HEK293 (cell line): ENCODE results near the gene PARS2.

Experiments used
- CTCF ChIA-PET: fragments of 350-600 bp; formaldehyde crosslinking; extraction: SDS; loops from one replicate; lab custom pipeline; 2021; ENCODE audit warnings: antibody characterized with exemption; lab: Yijun Ruan, JAX
- POLR2A ChIA-PET: fragments of 300-600 bp; formaldehyde crosslinking; extraction: SDS; loops from one replicate; lab custom pipeline; 2020; ENCODE audit warnings: antibody characterized with exemption, inconsistent platforms; lab: Yijun Ruan, JAX
- H3K27ac ChIP-seq: fragments of 200-500 bp; sonication (Bioruptor generic); 2 replicates; pipeline ENCODE4 v1.5.1; 2014; ENCODE audit warnings: low read depth, low read length, control low read depth, inconsistent platforms; ENCODE audit errors: extremely low read depth
- H3K36me3 ChIP-seq, 2 experiments: fragments of 200-500 bp in 1 of 2; sonication (Bioruptor generic) in 1 of 2; 1 replicate in 1 of 2; 2 replicates in 1 of 2; pipeline ENCODE4 v1.5.1; 2014 to 2017; ENCODE audit warnings: inconsistent platforms in 2 of 2, low read length in 2 of 2; ENCODE audit not compliant: control insufficient read depth in 2 of 2, insufficient read depth in 1 of 2
- H3K4me1 ChIP-seq: fragments of 200-500 bp; sonication (Bioruptor generic); 2 replicates; pipeline ENCODE4 v1.5.1; 2014; ENCODE audit warnings: mild to moderate bottlenecking, low read length, inconsistent platforms; ENCODE audit not compliant: control insufficient read depth, insufficient read depth
- H3K4me3 ChIP-seq: 2 replicates; pipeline ENCODE4 v1.5.1; 2011; ENCODE audit warnings: low read depth, mild to moderate bottlenecking, control low read depth, low read length, moderate library complexity
- H3K9me3 ChIP-seq: fragments of 200-500 bp; sonication (Bioruptor generic); 2 replicates; pipeline ENCODE4 v1.5.1; 2014; ENCODE audit warnings: low read depth, low read length, inconsistent platforms; ENCODE audit not compliant: control insufficient read depth, insufficient read depth
- BCL6B ChIP-seq: fragments of 450-650 bp; formaldehyde crosslinking; IDR thresholded peaks from 2 replicates; pipeline ENCODE4 v1.5.1; 2017; ENCODE audit warnings: missing biosample characterization, missing genetic modification characterization
- EGR2 ChIP-seq: fragments of 450-650 bp; formaldehyde crosslinking; IDR thresholded peaks from 2 replicates; pipeline ENCODE4 v1.5.1; 2016; ENCODE audit warnings: low read depth, missing biosample characterization, missing genetic modification characterization
- GLI4 ChIP-seq: fragments of 450-650 bp; formaldehyde crosslinking; IDR thresholded peaks from 2 replicates; pipeline ENCODE4 v1.5.1; 2016; ENCODE audit warnings: missing biosample characterization, missing genetic modification characterization
- TCF7L2 ChIP-seq: IDR thresholded peaks from 2 replicates; pipeline ENCODE4 v1.6.1; 2011; ENCODE audit warnings: low read depth, mild to moderate bottlenecking, inconsistent platforms, low read length, moderate library complexity, borderline replicate concordance
- ZBTB1 ChIP-seq: fragments of 450-650 bp; formaldehyde crosslinking; IDR thresholded peaks from 2 replicates; pipeline ENCODE4 v1.5.1; 2016; ENCODE audit warnings: missing biosample characterization, missing genetic modification characterization
- ZEB2 ChIP-seq: fragments of 450-650 bp; formaldehyde crosslinking; IDR thresholded peaks from 2 replicates; pipeline ENCODE4 v1.5.1; 2016; ENCODE audit warnings: missing biosample characterization, missing genetic modification characterization
- ZIC2 ChIP-seq: fragments of 450-650 bp; formaldehyde crosslinking; IDR thresholded peaks from 2 replicates; pipeline ENCODE4 v1.5.1; 2016; ENCODE audit warnings: missing biosample characterization, missing genetic modification characterization
- ZNF138 ChIP-seq: fragments of 450-650 bp; formaldehyde crosslinking; IDR thresholded peaks from 2 replicates; pipeline ENCODE4 v1.5.1; 2016; ENCODE audit warnings: missing biosample characterization, missing genetic modification characterization, borderline replicate concordance
- ZNF155 ChIP-seq: fragments of 450-650 bp; formaldehyde crosslinking; IDR thresholded peaks from 2 replicates; pipeline ENCODE4 v1.5.1; 2016; ENCODE audit warnings: missing biosample characterization, missing genetic modification characterization
- ZNF157 ChIP-seq: fragments of 450-650 bp; formaldehyde crosslinking; IDR thresholded peaks from 2 replicates; pipeline ENCODE4 v1.5.1; 2016; ENCODE audit warnings: missing biosample characterization, missing genetic modification characterization
- ZNF18 ChIP-seq: fragments of 450-650 bp; formaldehyde crosslinking; IDR thresholded peaks from 2 replicates; pipeline ENCODE4 v1.5.1; 2016; ENCODE audit warnings: missing biosample characterization, missing genetic modification characterization
- ZNF24 ChIP-seq: fragments of 450-650 bp; formaldehyde crosslinking; IDR thresholded peaks from 2 replicates; pipeline ENCODE4 v1.5.1; 2016; ENCODE audit warnings: missing biosample characterization, missing genetic modification characterization
- ZNF362 ChIP-seq: fragments of 450-650 bp; formaldehyde crosslinking; IDR thresholded peaks from 2 replicates; pipeline ENCODE4 v1.5.1; 2016; ENCODE audit warnings: missing biosample characterization, missing genetic modification characterization
- ZNF37A ChIP-seq: fragments of 450-650 bp; IDR thresholded peaks from 2 replicates; pipeline ENCODE4 v1.5.1; 2018; ENCODE audit warnings: missing biosample characterization, missing genetic modification characterization
- ZNF426 ChIP-seq: fragments of 450-650 bp; formaldehyde crosslinking; IDR thresholded peaks from 2 replicates; pipeline ENCODE4 v1.5.1; 2017; ENCODE audit warnings: missing biosample characterization, missing genetic modification characterization, mild to moderate bottlenecking, inconsistent platforms, moderate library complexity
- ZNF549 ChIP-seq: fragments of 450-650 bp; IDR thresholded peaks from 2 replicates; pipeline ENCODE4 v1.5.1; 2018; ENCODE audit warnings: missing biosample characterization, missing genetic modification characterization, mild to moderate bottlenecking, inconsistent platforms, moderate library complexity
- ZNF610 ChIP-seq: fragments of 450-650 bp; formaldehyde crosslinking; IDR thresholded peaks from 2 replicates; pipeline ENCODE4 v1.5.1; 2016; ENCODE audit warnings: missing biosample characterization, missing genetic modification characterization, borderline replicate concordance
- ZNF623 ChIP-seq: fragments of 450-650 bp; formaldehyde crosslinking; IDR thresholded peaks from 2 replicates; pipeline ENCODE4 v1.5.1; 2016; ENCODE audit warnings: missing biosample characterization, missing genetic modification characterization
- TF ChIP-seq, protein P1 (sequence below): fragments of 450-650 bp; formaldehyde crosslinking; IDR thresholded peaks from 2 replicates; pipeline ENCODE4 v1.5.1; 2017; ENCODE audit warnings: missing biosample characterization, missing genetic modification characterization
- TF ChIP-seq, protein P2 (sequence below): fragments of 450-650 bp; IDR thresholded peaks from 2 replicates; pipeline ENCODE4 v1.5.1; 2018; ENCODE audit warnings: missing biosample characterization, missing genetic modification characterization
- TF ChIP-seq, protein P3 (sequence below): fragments of 450-650 bp; formaldehyde crosslinking; IDR thresholded peaks from 2 replicates; pipeline ENCODE4 v1.5.1; 2016; ENCODE audit warnings: missing biosample characterization, missing genetic modification characterization

The PARS2 gene

DNA sequence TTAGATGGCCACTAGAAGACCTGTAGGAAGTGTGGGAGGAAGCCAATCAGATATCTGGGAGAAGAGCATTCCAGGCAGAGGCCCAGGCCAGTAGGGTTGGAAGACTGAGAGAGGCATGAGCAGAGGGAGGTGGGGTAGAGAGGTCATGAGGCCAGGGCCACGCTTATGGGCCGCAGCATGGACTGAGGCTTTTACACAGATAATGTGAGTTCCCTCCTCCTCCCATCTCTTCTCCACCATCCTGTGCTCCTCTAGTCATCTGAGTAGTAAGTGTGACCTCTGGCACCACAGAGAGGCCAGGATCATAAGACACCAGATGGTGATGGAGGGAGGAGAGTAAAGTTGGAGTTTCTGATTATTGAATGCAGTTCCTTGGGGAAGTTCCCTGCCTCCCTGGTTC, 19.7 kb upstream of the PARS2 start (continued):
- TF ChIP-seq EGR2 (no peak), ZEB2 (tag by site-specific recombination) (no peak)

- TF ChIP-seq ZNF157 (tag by site-specific recombination) (no peak), ZBTB1 (no peak), ZNF155 (no peak), ZNF138 (tag by site-specific recombination) (no peak), ZNF610 (tag by site-specific recombination) (no peak), BCL6B (no peak), ZNF362 (tag by site-specific recombination) (no peak), TCF7L2 (no peak), ZNF24 (tag by site-specific recombination) (no peak), ZNF37A (tag by site-specific recombination) (no peak), ZNF426 (tag by site-specific recombination) (no peak), ZNF18 (tag by site-specific recombination) (no peak), ZNF623 (tag by site-specific recombination) (no peak), GLI4 (tag by site-specific recombination) (no peak), ZIC2 (tag by site-specific recombination) (no peak), ZNF549 (tag by site-specific recombination) (no peak)
- TF ChIP-seq, protein P1, sequence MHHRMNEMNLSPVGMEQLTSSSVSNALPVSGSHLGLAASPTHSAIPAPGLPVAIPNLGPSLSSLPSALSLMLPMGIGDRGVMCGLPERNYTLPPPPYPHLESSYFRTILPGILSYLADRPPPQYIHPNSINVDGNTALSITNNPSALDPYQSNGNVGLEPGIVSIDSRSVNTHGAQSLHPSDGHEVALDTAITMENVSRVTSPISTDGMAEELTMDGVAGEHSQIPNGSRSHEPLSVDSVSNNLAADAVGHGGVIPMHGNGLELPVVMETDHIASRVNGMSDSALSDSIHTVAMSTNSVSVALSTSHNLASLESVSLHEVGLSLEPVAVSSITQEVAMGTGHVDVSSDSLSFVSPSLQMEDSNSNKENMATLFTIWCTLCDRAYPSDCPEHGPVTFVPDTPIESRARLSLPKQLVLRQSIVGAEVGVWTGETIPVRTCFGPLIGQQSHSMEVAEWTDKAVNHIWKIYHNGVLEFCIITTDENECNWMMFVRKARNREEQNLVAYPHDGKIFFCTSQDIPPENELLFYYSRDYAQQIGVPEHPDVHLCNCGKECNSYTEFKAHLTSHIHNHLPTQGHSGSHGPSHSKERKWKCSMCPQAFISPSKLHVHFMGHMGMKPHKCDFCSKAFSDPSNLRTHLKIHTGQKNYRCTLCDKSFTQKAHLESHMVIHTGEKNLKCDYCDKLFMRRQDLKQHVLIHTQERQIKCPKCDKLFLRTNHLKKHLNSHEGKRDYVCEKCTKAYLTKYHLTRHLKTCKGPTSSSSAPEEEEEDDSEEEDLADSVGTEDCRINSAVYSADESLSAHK (tag by site-specific recombination) = no peak
- TF ChIP-seq, protein P2, sequence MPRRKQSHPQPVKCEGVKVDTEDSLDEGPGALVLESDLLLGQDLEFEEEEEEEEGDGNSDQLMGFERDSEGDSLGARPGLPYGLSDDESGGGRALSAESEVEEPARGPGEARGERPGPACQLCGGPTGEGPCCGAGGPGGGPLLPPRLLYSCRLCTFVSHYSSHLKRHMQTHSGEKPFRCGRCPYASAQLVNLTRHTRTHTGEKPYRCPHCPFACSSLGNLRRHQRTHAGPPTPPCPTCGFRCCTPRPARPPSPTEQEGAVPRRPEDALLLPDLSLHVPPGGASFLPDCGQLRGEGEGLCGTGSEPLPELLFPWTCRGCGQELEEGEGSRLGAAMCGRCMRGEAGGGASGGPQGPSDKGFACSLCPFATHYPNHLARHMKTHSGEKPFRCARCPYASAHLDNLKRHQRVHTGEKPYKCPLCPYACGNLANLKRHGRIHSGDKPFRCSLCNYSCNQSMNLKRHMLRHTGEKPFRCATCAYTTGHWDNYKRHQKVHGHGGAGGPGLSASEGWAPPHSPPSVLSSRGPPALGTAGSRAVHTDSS = no peak
- TF ChIP-seq, protein P3, sequence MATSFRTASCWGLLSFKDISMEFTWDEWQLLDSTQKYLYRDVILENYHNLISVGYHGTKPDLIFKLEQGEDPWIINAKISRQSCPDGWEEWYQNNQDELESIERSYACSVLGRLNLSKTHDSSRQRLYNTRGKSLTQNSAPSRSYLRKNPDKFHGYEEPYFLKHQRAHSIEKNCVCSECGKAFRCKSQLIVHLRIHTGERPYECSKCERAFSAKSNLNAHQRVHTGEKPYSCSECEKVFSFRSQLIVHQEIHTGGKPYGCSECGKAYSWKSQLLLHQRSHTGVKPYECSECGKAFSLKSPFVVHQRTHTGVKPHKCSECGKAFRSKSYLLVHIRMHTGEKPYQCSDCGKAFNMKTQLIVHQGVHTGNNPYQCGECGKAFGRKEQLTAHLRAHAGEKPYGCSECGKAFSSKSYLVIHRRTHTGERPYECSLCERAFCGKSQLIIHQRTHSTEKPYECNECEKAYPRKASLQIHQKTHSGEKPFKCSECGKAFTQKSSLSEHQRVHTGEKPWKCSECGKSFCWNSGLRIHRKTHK (tag by site-specific recombination) = no peak
- Histone ChIP-seq H3K4me1 (no peaks in the 10 kb centered on the region), H3K9me3 (no peaks in the 10 kb centered on the region), H3K4me3 (no peak overlapping the region), H3K36me3 (no peaks in the 10 kb centered on the region), H3K27ac (no peak overlapping the region)
- CTCF ChIA-PET = no interaction called here
- POLR2A ChIA-PET = no interaction called here
Measured at GRCh38 chr1:54782588-54782987, 18.3 kb upstream of the PARS2 start.
